Fibroblast of mammary gland (primary cell): ENCODE measurements around the gene RBKS.

ENCODE experiments used
- DNase-seq: peaks from one replicate; pipeline ENCODE4 v3.0.0-alpha.2; 2010; ENCODE audit warnings: low read depth
- H3K4me3 ChIP-seq: 2 replicates; pipeline ENCODE4 v1.5.1; 2011; ENCODE audit warnings: low read depth, mild to moderate bottlenecking, low read length, moderate library complexity; ENCODE audit not compliant: control insufficient read depth
- CTCF ChIP-seq: conservative IDR thresholded peaks from 2 replicates; pipeline ENCODE4 v1.5.1; 2011; ENCODE audit warnings: low read depth, low read length, inconsistent platforms; ENCODE audit not compliant: control insufficient read depth, insufficient read depth

The RBKS gene

GRCh38 chr2:27922842-27923241 lies 32.7 kb upstream of the RBKS start:
- no peak for DNase-seq

GRCh38 chr2:27921880-27922547 lies 31.8 kb upstream of the RBKS start:
- DNase-seq: no peak
- no peak overlapping the region for H3K4me3 ChIP-seq

More at GRCh38 chr2:27922842-27923241, 32.7 kb upstream of the RBKS start:
- TF ChIP-seq CTCF: no peak
- H3K4me3 ChIP-seq: no peak overlapping the region

GRCh38 chr2:27921424-27921823 lies 31.2 kb upstream of the RBKS start:
- DNase-seq: no peak
- H3K4me3 ChIP-seq: no peak overlapping the region
- TF ChIP-seq CTCF: no peak

More at GRCh38 chr2:27921880-27922547, 31.8 kb upstream of the RBKS start:
- no peak for TF ChIP-seq CTCF

GRCh38 chr2:27920148-27920885 lies 30.1 kb upstream of the RBKS start:
- no peak for TF ChIP-seq CTCF
- peak; percentile 78 for DNase-seq
- H3K4me3 ChIP-seq: no peak overlapping the region

- no peak for DNase-seq
- no peak for TF ChIP-seq CTCF
- no peak overlapping the region for H3K4me3 ChIP-seq
Measured at GRCh38 chr2:27916293-27916995, 26.3 kb upstream of the RBKS start.

- no peak for TF ChIP-seq CTCF
- H3K4me3 ChIP-seq: no peak overlapping the region
- DNase-seq: peak; percentile 27
Measured at GRCh38 chr2:27915874-27916273, 25.7 kb upstream of the RBKS start.
